GM12878 (cell line): ENCODE data around the gene CNNM4. TPM values are rescaled to one million over a fixed set of nuclear protein-coding genes. Genes with fewer than 3 reads are reported as not detected.

Source experiments
- ATAC-seq: fragments of 200-7000 bp; cut with Tn5 transposase; 3 replicates; pipeline ENCODE4 v1.9.1; 2020; ENCODE audit warnings: mild to moderate bottlenecking, moderate library complexity
- BruUV-seq: library from RNA; stranded (reverse); fragments of 400-500 nt; replicated peaks from 2 replicates; lab custom pipeline; 2021; lab: Mats Ljungman, UMichigan
- CTCF ChIA-PET: fragments of 300-600 bp; sonication (Branson Sonifier 250); formaldehyde crosslinking; extraction: SDS; loops from one replicate; lab custom pipeline; 2021; ENCODE audit warnings: inconsistent platforms; lab: Yijun Ruan, JAX
- POLR2A ChIA-PET: fragments of 350-600 bp; formaldehyde crosslinking; extraction: SDS; loops from one replicate; lab custom pipeline; 2021; ENCODE audit warnings: inconsistent platforms; lab: Charles Lee
- RAD21 ChIA-PET: fragments of 300-600 bp; sonication (Branson Sonifier 250); formaldehyde crosslinking; loops from one replicate; lab custom pipeline; 2023; ENCODE audit warnings: antibody characterized with exemption; ENCODE audit not compliant: unreplicated experiment; lab: Charles Lee
- SMC1A ChIA-PET: fragments of 300-600 bp; sonication (Branson Sonifier 250); formaldehyde crosslinking; loops from one replicate; lab custom pipeline; 2023; ENCODE audit not compliant: unreplicated experiment, uncharacterized antibody; lab: Charles Lee
- DNase-seq: peaks from one replicate; pipeline ENCODE4 v3.0.0-alpha.2; 2011; ENCODE audit warnings: low read depth, low spot score
- FAIRE-seq: peaks from 3 replicates; lab custom pipeline; 2011; peaks lifted over from hg19 to GRCh38; lab: Jason Lieb, UNC
- H2AFZ ChIP-seq: 2 replicates; pipeline ENCODE4 v1.6.0; 2011; ENCODE audit warnings: low read depth, low read length, control low read depth; ENCODE audit not compliant: control insufficient read depth
- H3K27ac ChIP-seq: 2 replicates; pipeline ENCODE4 v1.5.1; 2011; ENCODE audit warnings: control low read depth; ENCODE audit not compliant: control insufficient read depth, insufficient read depth
- H3K27me3 ChIP-seq, 2 experiments: replicated peaks in 1 of 2; 2 replicates each; pipeline versions ENCODE4 v1.6.0 to v1.6.1; 2011; ENCODE audit warnings: low read length in 1 of 2; ENCODE audit not compliant: control insufficient read depth in 2 of 2, insufficient read depth in 2 of 2
- H3K36me3 ChIP-seq, 2 experiments: 2 replicates each; pipeline ENCODE4 v1.5.1; 2011; ENCODE audit warnings: low read length in 1 of 2; ENCODE audit not compliant: control insufficient read depth in 2 of 2, insufficient read depth in 2 of 2
- H3K4me1 ChIP-seq: 2 replicates; pipeline ENCODE4 v1.6.1; 2011; ENCODE audit warnings: mild to moderate bottlenecking, low read length, moderate library complexity, mixed read lengths; ENCODE audit not compliant: control insufficient read depth, insufficient read depth
- H3K4me2 ChIP-seq: 2 replicates; pipeline ENCODE4 v1.6.0; 2011; ENCODE audit warnings: control low read depth; ENCODE audit not compliant: control insufficient read depth, insufficient read depth
- H3K4me3 ChIP-seq: fragments of 200-600 bp; sonication (generic); 2 replicates; pipeline ENCODE4 v1.5.1; 2016
- H3K79me2 ChIP-seq: 2 replicates; pipeline ENCODE4 v1.6.0; 2011; ENCODE audit warnings: low read length; ENCODE audit not compliant: control insufficient read depth, insufficient read depth
- H3K9ac ChIP-seq: 2 replicates; pipeline ENCODE4 v1.8.0; 2011; ENCODE audit warnings: low read length, control low read depth, mixed read lengths; ENCODE audit not compliant: control insufficient read depth, insufficient read depth
- H3K9me3 ChIP-seq: replicated peaks from 3 replicates; pipeline ENCODE4 v1.5.1; 2011; ENCODE audit warnings: mild to moderate bottlenecking, low read length; ENCODE audit not compliant: control insufficient read depth, insufficient read depth
- H4K20me1 ChIP-seq: 2 replicates; pipeline ENCODE4 v1.6.0; 2011; ENCODE audit not compliant: control insufficient read depth, insufficient read depth
- ATF3 ChIP-seq: IDR thresholded peaks from 2 replicates; pipeline ENCODE4 v1.6.1; 2011; ENCODE audit warnings: low read depth, mild to moderate bottlenecking, low read length, moderate library complexity, borderline replicate concordance; ENCODE audit errors: extremely low read depth
- EGR1 ChIP-seq, 2 experiments: IDR thresholded peaks; 1 replicate in 1 of 2; 2 replicates in 1 of 2; pipeline ENCODE4 v1.6.1; 2011 to 2012; ENCODE audit warnings: low read depth in 2 of 2, low read length in 2 of 2, borderline replicate concordance in 1 of 2, mild to moderate bottlenecking in 1 of 2, moderate library complexity in 1 of 2
- ETV6 ChIP-seq, 2 experiments: fragments of 450-650 bp in 1 of 2; IDR thresholded peaks in 1 of 2; conservative IDR thresholded peaks in 1 of 2; 2 replicates each; pipeline ENCODE4 v1.6.1; 2014; ENCODE audit warnings: antibody characterized with exemption in 1 of 2, borderline replicate concordance in 1 of 2, low read depth in 1 of 2, mild to moderate bottlenecking in 1 of 2, moderate library complexity in 1 of 2
- HDGF ChIP-seq: fragments of 450-650 bp; IDR thresholded peaks from 2 replicates; pipeline ENCODE4 v1.6.1; 2016; ENCODE audit warnings: antibody characterized with exemption
- IKZF2 ChIP-seq, 2 experiments: fragments of 450-650 bp; IDR thresholded peaks; 2 replicates each; pipeline ENCODE4 v1.6.1; 2017; ENCODE audit warnings: mild to moderate bottlenecking in 2 of 2, moderate library complexity in 2 of 2
- MTA3 ChIP-seq: IDR thresholded peaks from 2 replicates; pipeline ENCODE4 v1.6.1; 2012; ENCODE audit warnings: low read length, inconsistent platforms, borderline replicate concordance
- MXI1 ChIP-seq: fragments of 150-350 bp; IDR thresholded peaks from 2 replicates; pipeline ENCODE4 v1.6.1; 2011; ENCODE audit warnings: low read depth, mild to moderate bottlenecking, inconsistent platforms, low read length, improper control_type of control experiment
- NR2C2 ChIP-seq: IDR thresholded peaks from 2 replicates; pipeline ENCODE4 v1.6.1; 2011; ENCODE audit warnings: borderline replicate concordance, low read depth; ENCODE audit not compliant: control insufficient read depth, insufficient read length
- SMAD5 ChIP-seq: IDR thresholded peaks from 2 replicates; pipeline ENCODE4 v1.6.1; 2016; ENCODE audit warnings: antibody characterized with exemption, low read depth
- SP1 ChIP-seq: IDR thresholded peaks from one replicate; pipeline ENCODE4 v1.6.1; 2011; ENCODE audit warnings: low read depth, low read length
- YBX1 ChIP-seq: fragments of 450-650 bp; IDR thresholded peaks from 2 replicates; pipeline ENCODE4 v1.6.1; 2016; ENCODE audit warnings: antibody characterized with exemption
- ZNF622 ChIP-seq: fragments of 450-650 bp; IDR thresholded peaks from 2 replicates; pipeline ENCODE4 v1.6.1; 2017; ENCODE audit warnings: mild to moderate bottlenecking, inconsistent platforms
- ZZZ3 ChIP-seq: IDR thresholded peaks from 2 replicates; pipeline ENCODE4 v1.6.1; 2011; ENCODE audit warnings: low read depth; ENCODE audit not compliant: control insufficient read depth, insufficient read length
- WGBS: methylation state at CpG from one replicate; pipeline ENCODE4 v1.1.6; 2016; ENCODE audit warnings: low lambda C conversion rate; ENCODE audit not compliant: insufficient replicate concordance, insufficient coverage; ENCODE audit errors: missing lambda C conversion rate; 5-methylcytosine and 5-hydroxymethylcytosine counted together
- in situ Hi-C: fragments of 300-500 bp; cut with MboI; formaldehyde crosslinking; loops from 9 replicates; pipeline ENCODE4 v1.14.3; 2018; ENCODE audit warnings: mixed read lengths
- intact Hi-C: fragments of 100-400 bp; cut with micrococcal nuclease; formaldehyde crosslinking; loops from one replicate; pipeline ENCODE4 v1.14.2; 2022; ENCODE audit not compliant: unreplicated experiment
- polyA plus RNA-seq, 11 experiments: library from polyadenylated mRNA; depleted of rRNA in 4 of 11; unstranded in 6 of 11; stranded (reverse) in 5 of 11; fragments of >200 nt; fragmentation: Nextera tagmentation in 4 of 11; fragmentation: Illumina TruSeq in 1 of 11; extraction: Ambion mirVana in 4 of 11; extraction: Trizol in 1 of 11; gene quantifications; 1 replicate in 1 of 11; 2 replicates in 10 of 11; pipeline versions ENCODE4 v1.2.1 to v1.2.3, GENCODE V29; 2011 to 2016; ENCODE audit warnings: inconsistent platforms in 2 of 11, missing spikeins in 2 of 11, low read depth in 1 of 11
- total RNA-seq, 4 experiments: library from RNA; depleted of rRNA in 3 of 4; stranded (reverse); fragments of >200 nt in 3 of 4; fragmentation: Illumina TruSeq in 1 of 4; extraction: Trizol in 1 of 4; gene quantifications; 2 replicates each; pipeline versions ENCODE4 v1.2.1 to v1.2.3, GENCODE V29; 2013 to 2021
- TF ChIP-seq, protein P1 (sequence below): IDR thresholded peaks from 2 replicates; pipeline ENCODE4 v1.6.1; 2012; ENCODE audit warnings: low read depth, low read length, improper control_type of control experiment
- TF ChIP-seq, protein P2 (sequence below): fragments of 450-650 bp; IDR thresholded peaks from 2 replicates; pipeline ENCODE4 v1.6.1; 2017; ENCODE audit warnings: mild to moderate bottlenecking, moderate library complexity

The CNNM4 gene
- total and polyA plus RNA-seq, 10 of the 15 experiments (the other 5 are each of a cell fraction or from before 2014, with no cell fraction given), result 2.4 to 13.8 (median 8.1) TPM

- TF ChIP-seq SMAD5 (no peak), EGR1 (IDR thresholded peaks at IDR 0.05; ENCODE audit: borderline replicate concordance in 1 of 2, low read depth in 2 of 2, low read length in 2 of 2) (no peak), ETV6 (conservative IDR thresholded peaks at IDR 0.05 in 1 of 2, IDR thresholded peaks at IDR 0.05 in 1 of 2; ENCODE audit: borderline replicate concordance in 1 of 2, low read depth in 1 of 2) (no peak)
Observed at GRCh38 chr2:96841701-96842495, 81.2 kb downstream of the CNNM4 start (continued).

GRCh38 chr2:96842600-96842999, 81.9 kb downstream of the CNNM4 start:
- no peaks in the 10 kb centered on the region for H3K79me2 ChIP-seq
- H3K27me3 ChIP-seq, result no peaks in the 10 kb centered on the region
- intact Hi-C loops, result no loop called here
- H2AFZ ChIP-seq, result no peak overlapping the region
- H3K4me2 ChIP-seq, result no peak overlapping the region
- H3K27ac ChIP-seq, result no peak overlapping the region
- ChIA-PET CTCF (interaction anchor here (1.4 kb wide), 1 partner anchor 15 kb away, joined by 3 read pairs; the partner anchor contains the start of gene ANKRD39), RAD21 (interaction anchor here (0.8 kb wide), 1 partner anchor 15 kb away, joined by 3 read pairs; the partner anchor contains the start of gene ANKRD39), SMC1A (interaction anchor here (0.6 to 1.5 kb wide), 4 partner anchors 23 to 112 kb away, joined by 3 to 5 read pairs (median 4); no protein-coding TSS in a partner anchor), POLR2A (interaction anchor here (0.6 to 1.3 kb wide), 2 partner anchors 9 to 10 kb away, joined by 3 read pairs; no protein-coding TSS in a partner anchor)
- no peaks in the 10 kb centered on the region for H3K9me3 ChIP-seq
- H3K9ac ChIP-seq, result no peak overlapping the region
- DNase-seq, result no peak
- no peak for ATAC-seq
- BruUV-seq, result no TSS peak
- no peak overlapping the region for H3K4me3 ChIP-seq
- no peaks in the 10 kb centered on the region for H4K20me1 ChIP-seq
- in situ Hi-C loops, result no loop called here
- peaks cover 9% of the 10 kb centered on the region for H3K4me1 ChIP-seq
- no peak for FAIRE-seq
- no peaks in the 10 kb centered on the region; a peak in 1 of 4 replicates for H3K36me3 ChIP-seq
- WGBS, result 97% methylated on average over 7 of the region's 7 CpGs
- TF ChIP-seq, protein P1, sequence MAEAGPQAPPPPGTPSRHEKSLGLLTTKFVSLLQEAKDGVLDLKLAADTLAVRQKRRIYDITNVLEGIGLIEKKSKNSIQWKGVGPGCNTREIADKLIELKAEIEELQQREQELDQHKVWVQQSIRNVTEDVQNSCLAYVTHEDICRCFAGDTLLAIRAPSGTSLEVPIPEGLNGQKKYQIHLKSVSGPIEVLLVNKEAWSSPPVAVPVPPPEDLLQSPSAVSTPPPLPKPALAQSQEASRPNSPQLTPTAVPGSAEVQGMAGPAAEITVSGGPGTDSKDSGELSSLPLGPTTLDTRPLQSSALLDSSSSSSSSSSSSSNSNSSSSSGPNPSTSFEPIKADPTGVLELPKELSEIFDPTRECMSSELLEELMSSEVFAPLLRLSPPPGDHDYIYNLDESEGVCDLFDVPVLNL, result no peak
- no peak for TF ChIP-seq HDGF
- TF ChIP-seq MXI1, result no peak
- TF ChIP-seq, protein P2, sequence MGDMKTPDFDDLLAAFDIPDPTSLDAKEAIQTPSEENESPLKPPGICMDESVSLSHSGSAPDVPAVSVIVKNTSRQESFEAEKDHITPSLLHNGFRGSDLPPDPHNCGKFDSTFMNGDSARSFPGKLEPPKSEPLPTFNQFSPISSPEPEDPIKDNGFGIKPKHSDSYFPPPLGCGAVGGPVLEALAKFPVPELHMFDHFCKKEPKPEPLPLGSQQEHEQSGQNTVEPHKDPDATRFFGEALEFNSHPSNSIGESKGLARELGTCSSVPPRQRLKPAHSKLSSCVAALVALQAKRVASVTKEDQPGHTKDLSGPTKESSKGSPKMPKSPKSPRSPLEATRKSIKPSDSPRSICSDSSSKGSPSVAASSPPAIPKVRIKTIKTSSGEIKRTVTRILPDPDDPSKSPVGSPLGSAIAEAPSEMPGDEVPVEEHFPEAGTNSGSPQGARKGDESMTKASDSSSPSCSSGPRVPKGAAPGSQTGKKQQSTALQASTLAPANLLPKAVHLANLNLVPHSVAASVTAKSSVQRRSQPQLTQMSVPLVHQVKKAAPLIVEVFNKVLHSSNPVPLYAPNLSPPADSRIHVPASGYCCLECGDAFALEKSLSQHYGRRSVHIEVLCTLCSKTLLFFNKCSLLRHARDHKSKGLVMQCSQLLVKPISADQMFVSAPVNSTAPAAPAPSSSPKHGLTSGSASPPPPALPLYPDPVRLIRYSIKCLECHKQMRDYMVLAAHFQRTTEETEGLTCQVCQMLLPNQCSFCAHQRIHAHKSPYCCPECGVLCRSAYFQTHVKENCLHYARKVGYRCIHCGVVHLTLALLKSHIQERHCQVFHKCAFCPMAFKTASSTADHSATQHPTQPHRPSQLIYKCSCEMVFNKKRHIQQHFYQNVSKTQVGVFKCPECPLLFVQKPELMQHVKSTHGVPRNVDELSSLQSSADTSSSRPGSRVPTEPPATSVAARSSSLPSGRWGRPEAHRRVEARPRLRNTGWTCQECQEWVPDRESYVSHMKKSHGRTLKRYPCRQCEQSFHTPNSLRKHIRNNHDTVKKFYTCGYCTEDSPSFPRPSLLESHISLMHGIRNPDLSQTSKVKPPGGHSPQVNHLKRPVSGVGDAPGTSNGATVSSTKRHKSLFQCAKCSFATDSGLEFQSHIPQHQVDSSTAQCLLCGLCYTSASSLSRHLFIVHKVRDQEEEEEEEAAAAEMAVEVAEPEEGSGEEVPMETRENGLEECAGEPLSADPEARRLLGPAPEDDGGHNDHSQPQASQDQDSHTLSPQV, result no peak
- TF ChIP-seq MTA3, result no peak
- TF ChIP-seq ATF3, result no peak
- no peak for TF ChIP-seq ZZZ3
- TF ChIP-seq NR2C2, result no peak
- no peak for TF ChIP-seq IKZF2 (IDR thresholded peaks at IDR 0.05)
- no peak for TF ChIP-seq SP1
- TF ChIP-seq ZNF622, result no peak
- no peak for TF ChIP-seq YBX1
